GM12892 (cell line): Measurements from ENCODE around the gene CLK2.
A peak's percentile ranks its signal among the peaks of the same experiment; 100 is the strongest.

Experiments used
- DNase-seq: peaks from one replicate; pipeline ENCODE4 v3.0.0; 2011; ENCODE audit not compliant: insufficient read length
- FAIRE-seq: peaks from 2 replicates; lab custom pipeline; 2011; peaks lifted over from hg19 to GRCh38; lab: Jason Lieb, UNC
- POLR2A ChIP-seq: IDR thresholded peaks from 2 replicates; pipeline ENCODE4 v1.6.1; 2011; ENCODE audit warnings: low read depth, low read length, control low read depth
- POLR2AphosphoS5 ChIP-seq: IDR thresholded peaks from 2 replicates; pipeline ENCODE4 v1.6.1; 2011; ENCODE audit warnings: low read depth, low read length, control low read depth
- TAF1 ChIP-seq: IDR thresholded peaks from 2 replicates; pipeline ENCODE4 v1.6.1; 2011; ENCODE audit warnings: low read depth, mild to moderate bottlenecking, control low read depth, low read length, borderline replicate concordance

Gene CLK2

DNA sequence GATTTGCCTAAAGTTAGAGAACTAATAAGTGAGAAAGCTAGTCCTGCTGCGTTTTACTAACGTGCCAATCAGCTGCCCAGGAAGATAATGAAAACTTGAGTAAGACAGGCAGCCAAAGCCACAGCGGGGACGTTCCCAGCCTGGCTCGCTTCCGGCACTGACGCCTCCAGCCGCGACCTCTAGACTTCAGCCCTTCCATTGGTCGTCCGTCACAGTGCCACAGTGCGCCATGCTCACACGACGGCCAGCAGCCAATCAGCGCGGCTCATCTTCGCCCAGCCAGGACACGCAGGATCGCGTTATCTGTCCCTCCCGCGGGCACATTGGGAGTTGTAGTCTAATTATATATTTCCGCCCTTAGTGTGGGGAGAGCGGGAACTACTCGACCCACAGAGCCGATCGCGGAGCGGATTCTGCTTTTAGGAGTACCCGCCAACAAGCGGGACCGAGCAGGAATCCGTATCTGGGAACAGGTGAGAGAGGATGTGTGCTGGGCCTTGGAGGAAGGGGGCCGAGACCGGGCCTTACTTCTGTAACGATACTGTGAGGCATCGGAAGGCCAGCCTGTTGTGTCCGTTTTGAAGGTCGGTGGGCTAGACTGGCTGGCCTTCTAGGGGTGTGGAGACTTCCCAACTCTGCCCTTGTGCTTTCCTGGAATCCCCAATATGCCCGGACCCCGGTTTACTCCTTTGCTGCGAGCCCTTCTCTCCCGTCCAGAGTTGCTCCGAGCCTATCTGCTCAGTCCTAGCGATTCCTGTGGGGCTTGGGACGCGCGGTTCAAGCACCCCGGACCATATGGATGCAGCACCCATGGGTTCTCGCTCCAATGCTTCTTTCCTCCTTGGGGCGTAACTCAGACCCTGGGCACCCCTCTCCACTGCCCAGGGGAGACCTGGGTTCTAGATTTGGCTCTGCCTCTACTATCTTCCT is 35.5 kb upstream of the CLK2 start, which contains the start of gene FDPS:
Gene FDPS, plus strand, starts transcription at position 374 of the 930 bp plus-strand sequence. CDS start 924 bp downstream, outside the sequence.
- peak; percentile 4; the same call in 1 of the 2 replicates for TF ChIP-seq POLR2AphosphoS5
- TF ChIP-seq TAF1, result peak; percentile 48; the same call in 1 of the 2 replicates
- TF ChIP-seq POLR2A, result peak; percentile 55
- DNase-seq (peak; percentile 96), FAIRE-seq (peak; percentile 97)

DNA sequence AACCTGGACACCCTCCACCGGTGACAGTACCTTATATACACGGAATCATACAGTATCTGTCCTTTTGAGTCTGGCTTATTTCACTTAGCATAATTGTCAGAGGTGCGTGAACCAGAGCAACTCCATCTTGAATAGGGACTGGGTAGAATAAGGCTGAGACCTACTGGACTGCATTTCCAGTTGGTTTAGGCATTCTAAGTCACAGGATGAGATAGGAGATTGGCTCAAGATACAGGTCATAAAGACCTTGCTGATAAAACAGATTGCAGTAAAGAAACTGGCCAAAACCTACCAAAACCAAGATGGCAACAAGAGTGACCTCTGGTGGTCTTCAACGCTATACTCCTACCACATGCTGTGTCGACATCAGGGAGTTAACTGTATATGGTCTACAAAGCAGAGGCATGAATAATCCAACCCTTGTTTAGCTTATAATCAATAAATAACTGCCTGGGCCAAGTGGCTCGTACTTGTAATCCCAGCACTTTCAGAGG is 34.0 kb upstream of the CLK2 start:
- FAIRE-seq (no peak), DNase-seq (no peak)
- TF ChIP-seq POLR2AphosphoS5 (no peak), POLR2A (no peak), TAF1 (no peak)

DNA sequence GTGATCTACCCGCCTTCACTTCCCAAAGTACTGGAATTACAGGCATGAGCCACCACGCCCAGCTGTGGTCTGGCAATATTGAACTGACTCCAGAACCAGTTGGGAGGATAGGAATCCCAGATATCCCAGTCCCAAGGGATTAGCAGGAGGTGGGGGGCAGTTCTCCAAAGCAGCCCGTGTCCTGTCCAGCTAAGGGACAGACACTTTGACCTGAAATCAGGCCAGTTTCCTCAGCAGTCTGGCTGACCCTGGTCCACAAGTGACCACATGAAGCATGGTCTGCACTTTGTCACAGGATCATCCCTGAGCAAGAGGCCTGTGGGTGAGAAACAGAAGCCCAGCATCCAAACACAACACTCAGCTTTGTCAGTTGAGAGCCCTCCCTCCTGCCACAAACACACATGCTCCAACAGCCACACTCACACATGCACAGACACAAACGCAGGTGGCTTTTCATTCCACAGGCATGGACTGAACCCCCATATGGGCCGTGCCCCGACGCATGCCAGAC is 32.6 kb upstream of the CLK2 start:
- TF ChIP-seq POLR2AphosphoS5 (no peak), TAF1 (no peak), POLR2A (no peak)
- DNase-seq (no peak), FAIRE-seq (no peak)

DNA sequence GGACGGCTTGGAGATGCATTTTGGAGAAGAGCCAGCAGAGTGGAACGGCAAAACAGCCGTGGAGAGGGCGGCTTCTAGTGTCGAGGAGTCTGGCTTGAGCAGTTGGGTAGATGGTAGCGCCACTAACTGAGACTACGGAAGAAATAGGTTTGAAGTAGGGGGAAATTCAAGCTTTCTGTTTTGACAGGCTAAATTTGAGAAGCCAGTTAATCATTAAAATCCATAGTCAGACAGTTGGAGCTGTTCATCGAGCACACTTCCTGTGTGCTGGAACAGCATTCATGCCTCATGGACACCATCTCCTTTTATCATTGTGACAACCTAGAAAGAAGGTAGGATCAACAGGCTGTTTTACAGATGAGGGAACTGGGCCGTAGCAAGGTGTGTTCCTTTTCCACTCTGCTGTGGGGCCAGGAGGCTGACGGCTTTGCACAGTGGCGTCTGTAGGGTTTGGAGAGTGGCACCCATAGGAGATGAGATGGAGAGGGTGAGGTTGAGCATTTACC is 31.3 kb upstream of the CLK2 start:
- DNase-seq, result no peak
- no peak for TF ChIP-seq TAF1
- TF ChIP-seq POLR2A, result no peak
- TF ChIP-seq POLR2AphosphoS5, result no peak
- no peak for FAIRE-seq

DNA sequence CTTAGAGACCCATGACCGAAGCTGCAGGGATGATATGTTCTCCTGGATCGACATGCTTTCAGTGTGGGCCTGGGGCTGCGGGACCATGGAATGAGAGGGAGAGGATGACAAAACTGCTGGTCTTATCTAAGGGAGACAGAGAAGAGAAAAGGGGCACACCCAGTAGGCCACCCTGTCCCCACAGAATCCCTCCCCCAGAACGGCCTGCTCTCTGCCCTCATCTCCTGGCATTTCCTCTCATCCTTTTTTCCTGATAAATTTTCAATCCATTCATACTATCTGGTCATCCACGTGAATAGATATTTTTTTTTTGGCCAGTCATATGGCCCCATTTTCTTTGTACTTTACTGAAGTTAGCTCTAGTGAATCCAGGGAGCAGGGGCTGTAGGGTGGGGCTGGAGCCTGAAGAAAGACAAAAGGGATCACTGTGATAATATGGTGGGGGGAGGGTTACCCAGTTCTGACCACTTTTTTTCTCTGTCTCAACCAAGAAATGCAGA is 28.1 kb upstream of the CLK2 start, which contains the start of gene PKLR:
Gene PKLR, minus strand, starts transcription at position 97 of the 500 bp plus-strand sequence. Its CDS starts 43 bp downstream, at position 54.
- no peak for DNase-seq
- no peak for TF ChIP-seq TAF1
- no peak for TF ChIP-seq POLR2AphosphoS5
- no peak for TF ChIP-seq POLR2A
- no peak for FAIRE-seq

DNA sequence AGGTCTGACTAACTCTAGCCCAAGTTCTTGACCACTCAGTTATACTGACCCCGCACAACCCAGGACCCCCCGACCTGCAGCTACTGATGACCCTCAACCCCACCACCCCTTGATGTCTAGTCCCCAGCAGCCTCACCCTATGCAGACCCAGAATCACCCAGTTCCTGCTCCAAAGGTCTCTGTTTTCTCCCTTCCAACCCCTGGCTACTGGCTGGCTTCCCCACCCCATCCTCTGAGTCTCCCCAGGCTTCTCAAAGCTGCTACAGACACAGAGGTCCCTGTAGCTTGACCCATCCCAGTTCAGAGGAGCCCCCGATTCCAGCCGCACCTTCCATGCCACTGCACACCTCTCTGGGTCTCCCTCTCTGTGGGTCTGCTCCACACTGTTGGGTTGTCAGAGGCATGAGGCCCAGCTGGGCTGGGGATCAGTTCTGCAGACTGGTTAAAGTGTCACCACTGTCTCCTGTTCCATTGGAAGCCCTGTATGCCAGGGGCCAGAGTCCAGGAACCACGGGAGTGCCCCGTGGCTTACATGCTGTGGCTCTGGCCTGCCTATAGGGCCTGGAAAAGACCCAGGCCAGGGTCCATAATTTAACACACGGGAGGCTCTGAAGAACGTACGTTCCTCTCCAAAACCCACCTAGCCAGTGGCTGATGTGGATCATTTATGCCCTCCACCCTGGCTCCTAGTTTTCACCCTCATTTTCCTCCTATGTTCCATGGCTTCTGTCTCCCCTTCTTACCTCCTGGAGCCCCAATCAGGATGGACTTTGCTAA is 27.4 kb upstream of the CLK2 start:
- TF ChIP-seq TAF1 (no peak), POLR2A (no peak), POLR2AphosphoS5 (no peak)
- FAIRE-seq (no peak), DNase-seq (no peak)

DNA sequence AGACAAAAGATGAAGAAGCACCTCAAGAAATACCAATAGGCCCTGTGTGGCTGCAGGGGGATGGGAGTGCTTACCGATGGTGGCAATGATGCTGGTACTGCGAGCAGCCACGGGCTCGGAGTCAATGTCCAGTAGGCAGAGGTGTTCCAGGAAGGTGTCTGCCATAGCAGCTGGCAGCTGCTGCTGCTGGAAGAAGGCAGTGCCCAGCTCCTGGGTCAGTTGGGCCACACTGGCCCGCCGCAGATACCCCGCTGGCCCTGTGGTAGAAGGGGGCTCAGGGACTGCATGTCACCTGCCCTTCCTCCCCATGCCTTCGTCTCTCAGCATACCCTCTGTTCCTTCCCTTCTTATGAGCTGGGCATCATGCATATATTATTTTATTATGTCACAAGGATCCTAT is 26.7 kb upstream of the CLK2 start:
- TF ChIP-seq POLR2AphosphoS5, result no peak
- no peak for TF ChIP-seq TAF1
- no peak for TF ChIP-seq POLR2A
- DNase-seq, result no peak
- no peak for FAIRE-seq

DNA sequence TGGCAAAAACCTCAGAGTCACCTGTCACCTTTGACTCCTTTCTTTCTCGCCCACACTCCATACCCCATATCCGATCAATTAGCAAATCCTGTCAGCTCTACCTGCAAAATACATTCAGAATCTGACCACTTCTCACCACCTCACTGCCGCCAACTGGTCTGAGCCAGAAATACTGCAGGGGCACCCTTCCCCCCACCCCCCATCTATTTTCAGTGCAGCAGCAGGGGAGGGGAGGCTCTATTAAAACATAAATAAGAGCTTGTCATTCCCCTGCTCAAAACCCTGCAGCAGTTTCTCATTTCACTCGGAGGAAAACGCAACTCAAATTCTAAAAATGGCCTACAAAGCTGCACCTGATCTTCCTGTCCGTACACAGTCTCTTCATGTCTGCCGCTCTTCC is 24.1 kb upstream of the CLK2 start:
- FAIRE-seq, result no peak
- no peak for TF ChIP-seq POLR2AphosphoS5
- no peak for TF ChIP-seq TAF1
- TF ChIP-seq POLR2A, result no peak
- no peak for DNase-seq

DNA sequence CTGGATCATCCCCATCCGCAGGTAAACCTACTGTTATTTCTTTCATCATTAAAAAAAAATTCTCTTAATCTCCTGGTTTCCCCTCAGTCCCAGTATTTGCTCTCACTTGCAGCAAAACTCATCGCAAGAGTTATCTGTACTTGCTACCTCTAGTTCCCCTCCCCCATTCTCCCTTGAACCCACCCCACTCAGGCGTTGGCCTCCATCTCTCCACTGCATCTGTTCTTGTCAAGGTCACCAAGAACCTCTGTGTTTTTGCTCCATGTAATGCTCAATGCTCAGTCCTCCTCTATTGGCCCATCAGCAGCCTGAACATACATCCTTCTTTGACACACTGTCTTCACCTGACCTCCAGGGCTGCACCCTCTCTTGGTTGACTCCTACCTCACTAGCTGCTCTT is 23.4 kb upstream of the CLK2 start:
- DNase-seq, result no peak
- FAIRE-seq, result no peak
- TF ChIP-seq POLR2AphosphoS5, result no peak
- no peak for TF ChIP-seq POLR2A
- TF ChIP-seq TAF1, result no peak

DNA sequence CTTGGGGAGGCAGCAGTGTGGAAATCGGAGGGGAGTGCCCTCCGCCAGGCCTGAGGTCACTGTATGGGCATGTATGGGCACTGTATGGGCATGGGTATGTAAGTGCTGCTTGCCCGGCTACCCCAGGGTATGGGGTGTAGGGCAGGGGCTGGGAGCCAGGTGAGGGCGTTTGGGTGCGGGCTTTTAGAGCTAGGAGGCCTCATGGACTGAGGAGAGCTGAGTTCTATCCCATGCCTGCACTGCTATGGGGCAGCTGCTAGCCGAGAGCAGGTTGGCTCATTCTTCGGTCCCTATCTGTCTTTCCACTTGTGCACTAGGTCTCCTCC is 22.6 kb upstream of the CLK2 start:
- FAIRE-seq, result no peak
- DNase-seq, result no peak
- TF ChIP-seq POLR2AphosphoS5, result no peak
- TF ChIP-seq POLR2A, result no peak

DNA sequence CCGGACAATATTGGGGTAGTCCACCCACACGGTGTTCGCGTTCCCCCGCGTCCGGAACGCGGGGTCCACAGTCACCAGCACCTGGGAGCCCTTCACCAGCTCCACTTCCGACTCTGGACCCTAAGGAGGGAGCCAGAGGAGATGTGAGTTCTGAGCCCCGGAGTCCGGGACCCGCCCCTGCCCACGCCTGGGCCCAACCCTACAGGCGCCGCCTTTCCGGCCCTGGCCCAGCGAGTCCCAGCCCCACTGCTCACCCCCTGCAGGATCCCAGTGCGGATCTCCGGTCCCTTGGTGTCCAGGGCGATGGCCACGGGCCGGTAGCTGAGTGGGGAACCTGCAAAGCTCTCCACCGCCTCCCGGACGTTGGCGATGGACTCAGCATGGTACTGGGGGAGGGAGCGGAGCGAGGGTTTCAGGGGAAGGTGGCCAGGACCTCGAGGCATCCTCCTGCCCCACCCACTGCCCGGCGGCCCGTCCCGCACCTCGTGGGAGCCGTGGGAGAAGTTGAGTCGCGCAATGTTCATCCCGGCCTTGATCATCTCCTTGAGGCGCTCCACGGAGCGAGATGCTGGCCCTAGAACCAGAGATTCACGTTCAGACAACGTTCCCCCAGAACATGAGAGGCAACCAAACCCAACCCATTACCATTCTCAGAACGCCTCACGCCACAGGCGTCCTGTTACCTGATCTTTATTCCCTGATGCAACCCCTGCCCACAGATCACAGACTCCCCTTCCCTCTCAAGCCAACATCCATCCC is 22.1 kb upstream of the CLK2 start:
- FAIRE-seq (no peak), DNase-seq (no peak)
- TF ChIP-seq POLR2AphosphoS5 (no peak), TAF1 (no peak), POLR2A (no peak)
